GM11168 (cell line): ENCODE data around the gene GPHN.

ENCODE experiments used
- in situ Hi-C: fragments of 300-500 bp; cut with MboI; formaldehyde crosslinking; loops from one replicate; pipeline ENCODE4 v1.12.0; 2022; ENCODE audit warnings: low sequenced_read_pairs; ENCODE audit not compliant: unreplicated experiment

GPHN gene

DNA sequence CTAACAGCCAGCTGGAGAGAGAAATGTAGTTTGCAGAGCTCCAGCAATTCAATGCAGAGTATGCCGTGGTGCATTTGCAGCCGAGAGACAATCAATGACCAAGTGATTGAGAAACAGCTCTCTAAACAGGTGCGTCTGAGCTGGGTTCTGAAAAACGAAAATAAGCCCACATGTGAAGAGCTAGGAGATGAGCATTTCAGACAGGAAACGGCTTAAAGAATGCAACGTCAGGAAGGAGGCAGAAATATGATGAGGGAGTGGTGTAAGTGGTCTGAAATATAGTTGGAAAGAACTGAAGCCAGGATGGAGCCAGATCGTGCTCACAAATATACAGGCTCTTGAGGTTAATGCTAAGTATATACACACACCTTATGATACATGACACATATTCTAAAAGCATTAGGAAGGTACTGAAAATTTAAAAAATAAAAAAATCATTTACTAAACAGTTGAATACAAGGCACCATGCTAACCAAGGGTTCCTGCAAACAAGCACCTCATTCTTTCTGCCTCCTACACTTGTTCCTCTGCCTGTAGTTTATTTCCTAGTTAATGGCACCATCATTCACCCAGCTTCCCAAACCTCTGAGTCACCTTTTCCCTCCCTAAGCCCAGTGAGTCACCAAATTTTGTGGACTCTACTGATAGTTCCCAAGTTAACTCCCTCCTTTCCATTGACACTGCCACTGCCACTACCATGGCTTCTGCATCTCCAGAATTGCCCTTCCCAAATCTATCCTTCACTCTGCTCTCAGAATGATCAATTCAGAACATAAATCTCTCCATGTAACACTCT lies 679.0 kb downstream of the GPHN start:
- in situ Hi-C loops: no loop called here

DNA sequence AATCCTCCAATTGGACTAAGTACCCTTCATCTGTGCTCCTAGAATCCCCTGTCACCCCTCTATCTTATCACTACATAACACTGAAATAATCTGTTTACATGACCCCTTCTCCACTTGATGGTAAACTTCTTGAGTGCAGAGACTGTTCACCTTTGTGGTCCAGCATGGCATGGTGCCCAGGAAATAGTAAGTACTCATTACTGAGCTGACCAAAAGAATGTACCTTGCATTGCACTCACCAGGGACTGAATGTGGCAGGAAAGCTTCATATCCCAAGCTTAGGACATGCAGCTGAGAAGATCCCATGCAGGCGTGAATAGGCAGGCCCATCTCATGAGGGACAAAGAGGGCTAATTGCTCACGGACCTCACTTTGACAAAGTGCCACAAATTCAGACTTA lies 679.9 kb downstream of the GPHN start:
- in situ Hi-C loops: no loop called here

DNA sequence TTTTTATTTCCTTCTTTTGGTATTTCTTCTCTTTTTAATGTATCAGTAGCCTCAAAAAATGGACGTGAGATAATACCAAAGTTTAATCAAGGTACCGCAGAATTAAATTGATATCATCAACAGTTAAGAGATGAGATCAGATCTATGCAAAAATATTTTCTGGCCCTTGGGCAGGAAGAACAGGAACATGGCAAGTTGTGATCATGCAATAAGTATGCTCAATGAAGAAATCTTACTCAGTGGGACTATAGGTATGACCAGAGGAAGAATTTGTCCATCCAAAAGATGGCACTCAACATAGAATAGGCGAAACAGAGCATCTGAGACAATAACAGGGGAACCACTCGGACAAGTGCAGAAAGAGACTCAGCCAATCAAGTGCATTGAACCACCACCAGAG lies 680.4 kb downstream of the GPHN start:
- in situ Hi-C loops: no loop called here

DNA sequence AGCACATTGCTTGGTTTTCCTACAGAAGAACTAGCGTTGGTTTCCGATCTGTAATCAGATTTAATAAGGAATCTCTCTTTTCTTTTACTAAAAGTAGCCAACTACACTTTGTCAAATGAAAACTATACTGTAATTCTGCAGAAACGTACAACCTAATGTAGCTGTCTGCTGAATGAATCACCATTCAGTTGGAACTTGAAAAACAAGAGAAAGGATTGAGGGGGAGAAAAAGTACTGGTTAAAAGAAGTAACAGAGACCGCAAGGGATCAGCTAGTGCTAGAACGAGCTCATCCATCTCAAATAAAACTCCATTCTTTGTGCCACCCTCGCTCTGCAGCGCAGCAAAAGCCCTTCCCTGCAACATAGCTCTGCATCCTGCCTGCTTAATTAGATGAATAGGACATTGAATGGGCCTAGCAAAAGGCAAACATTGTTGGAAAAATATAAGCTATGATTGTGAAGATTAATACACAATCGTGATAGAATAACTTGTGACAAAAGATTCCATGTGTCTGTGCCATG lies 683.9 kb downstream of the GPHN start:
- in situ Hi-C loops: no loop called here

DNA sequence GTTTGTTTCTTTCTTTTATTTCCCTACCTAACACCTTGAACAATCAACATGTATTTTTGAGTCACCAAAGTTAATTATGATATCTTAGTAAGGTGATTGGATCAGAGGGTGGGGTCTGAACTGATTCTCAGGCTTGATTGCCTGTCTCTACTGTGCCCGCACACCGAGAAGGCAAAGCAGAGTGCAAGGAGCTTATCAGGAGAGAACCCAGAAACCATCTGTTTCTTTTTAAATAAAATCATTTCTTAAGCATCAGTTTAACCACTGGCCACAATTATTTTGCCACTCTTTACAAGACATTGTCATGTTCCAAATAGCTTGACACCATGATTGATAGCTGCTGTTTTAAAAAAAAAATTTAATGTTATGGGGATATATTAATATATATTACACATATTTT lies 684.4 kb downstream of the GPHN start:
- in situ Hi-C loops: no loop called here

DNA sequence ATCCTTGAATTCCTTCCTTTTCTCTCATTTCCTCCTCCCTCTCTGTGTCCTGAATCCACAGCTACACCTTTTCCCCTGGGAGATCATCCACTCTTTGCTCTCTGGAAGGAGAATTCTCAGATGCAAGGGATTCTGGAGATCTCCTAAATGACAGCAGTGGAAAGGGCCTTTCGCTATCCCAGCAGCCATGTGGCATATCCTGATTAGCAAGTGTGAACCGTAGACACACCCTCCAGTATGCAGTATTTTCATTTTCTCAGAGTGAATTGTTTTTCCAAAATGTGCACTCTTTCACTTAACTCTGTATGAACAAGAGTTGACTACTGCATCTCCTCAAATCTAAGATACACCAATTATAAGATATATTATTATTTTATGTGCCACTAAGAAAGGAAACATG lies 687.3 kb downstream of the GPHN start:
- in situ Hi-C loops: no loop called here

DNA sequence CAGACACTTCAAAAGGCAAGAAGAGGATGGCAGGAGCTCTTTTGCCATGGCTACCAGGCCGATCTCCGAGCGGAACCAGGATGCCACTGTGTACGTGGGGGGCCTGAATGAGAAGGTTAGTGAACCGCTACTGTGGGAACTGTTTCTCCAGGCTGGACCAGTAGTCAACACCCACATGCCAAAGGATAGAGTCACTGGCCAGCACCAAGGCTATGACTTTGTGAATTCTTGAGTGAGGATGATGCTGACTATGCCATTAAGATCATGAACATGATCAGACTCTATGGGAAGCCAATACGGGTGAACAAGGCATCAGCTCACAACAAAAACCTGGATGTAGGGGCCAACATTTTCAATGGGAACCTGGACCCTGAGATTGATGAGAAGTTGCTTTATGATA lies 691.1 kb downstream of the GPHN start:
- in situ Hi-C loops: no loop called here

DNA sequence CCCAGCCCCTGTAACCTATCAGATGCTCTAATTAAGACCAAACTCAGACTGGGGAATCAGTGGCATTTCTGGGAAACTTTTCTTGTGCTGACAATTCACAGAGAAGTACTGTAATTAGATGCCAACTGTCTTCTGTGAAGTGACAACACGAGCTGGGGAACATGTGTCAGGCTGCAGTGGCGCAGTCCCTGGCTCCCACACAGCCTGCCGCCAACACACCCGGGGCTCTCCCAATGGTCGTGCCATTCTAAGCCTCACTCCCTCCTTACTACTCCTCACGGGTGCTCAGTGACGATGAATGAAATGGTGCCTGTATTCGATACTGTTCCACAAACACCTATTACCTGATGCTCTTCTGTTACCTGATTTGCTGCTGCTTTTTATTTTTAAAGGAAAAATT lies 699.9 kb downstream of the GPHN start:
- in situ Hi-C loops: no loop called here

DNA sequence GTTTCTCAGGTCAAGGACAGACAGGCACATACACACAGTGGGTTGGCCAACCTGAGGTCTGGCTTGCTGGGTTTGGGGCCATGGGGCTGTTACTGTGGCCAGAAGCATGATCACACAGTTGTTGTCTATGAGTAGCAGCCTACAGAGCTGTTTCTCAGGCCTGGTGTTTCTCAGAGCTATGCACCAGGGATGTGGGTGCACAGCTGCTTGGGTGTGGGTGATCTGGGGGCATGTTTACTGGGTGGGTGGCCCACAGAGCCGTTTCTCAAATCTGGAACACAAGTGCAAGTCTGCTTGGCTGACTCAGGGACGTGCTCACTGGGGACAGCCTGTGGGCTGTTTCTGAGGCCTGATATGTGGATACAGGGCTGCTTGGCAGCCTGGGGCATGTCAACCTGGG lies 710.2 kb downstream of the GPHN start:
- in situ Hi-C loops: no loop called here

DNA sequence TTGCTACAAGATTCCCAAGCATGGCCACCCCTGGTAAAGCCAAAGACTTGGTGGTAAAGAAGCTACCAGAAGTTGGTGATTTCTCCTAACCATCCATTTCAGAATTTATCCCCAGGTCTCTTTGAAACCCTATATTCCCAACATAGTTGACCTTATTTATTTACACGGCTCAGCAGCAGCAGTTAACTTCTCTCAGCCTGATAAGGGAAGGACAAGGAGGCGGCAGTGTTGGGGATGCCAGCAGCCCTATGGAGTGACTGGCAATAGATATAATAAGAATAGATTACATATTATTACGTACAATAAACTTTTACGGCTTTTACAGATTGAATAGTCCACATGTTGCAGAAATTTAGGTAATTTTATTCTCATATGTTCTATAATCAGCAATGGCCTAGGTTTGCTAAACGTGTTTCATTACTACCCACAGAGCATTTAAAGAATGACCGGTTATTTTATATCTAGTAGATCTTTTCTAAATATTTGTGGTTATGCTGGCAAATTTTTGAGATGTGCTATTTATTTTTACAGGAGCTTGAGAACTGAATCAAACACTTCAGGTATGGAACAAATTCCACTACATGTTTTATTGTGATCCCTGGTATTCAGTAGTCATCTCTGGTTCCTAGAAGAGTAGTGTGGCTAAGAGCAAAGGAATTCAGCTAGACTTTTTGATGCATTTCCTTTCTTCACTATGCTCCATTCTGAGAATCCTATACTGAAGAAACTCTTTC lies 713.5 kb downstream of the GPHN start:
- in situ Hi-C loops: no loop called here

DNA sequence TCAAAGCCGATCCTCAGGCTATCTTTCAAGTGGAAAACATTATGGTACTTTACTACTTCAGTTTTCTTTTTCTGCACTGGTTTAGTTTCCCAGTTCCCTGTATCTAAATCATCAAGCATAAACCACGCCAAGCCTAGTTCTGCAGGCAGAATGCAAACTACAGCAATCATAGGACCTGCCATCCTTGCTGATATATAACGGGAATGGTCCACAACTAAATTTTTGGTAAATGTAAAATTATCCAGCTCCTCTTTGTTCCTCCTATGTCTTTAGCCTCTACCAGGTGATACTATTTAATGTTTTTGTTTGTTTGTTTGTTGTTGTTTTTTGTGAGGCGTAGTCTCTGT lies 714.0 kb downstream of the GPHN start:
- in situ Hi-C loops: no loop called here

DNA sequence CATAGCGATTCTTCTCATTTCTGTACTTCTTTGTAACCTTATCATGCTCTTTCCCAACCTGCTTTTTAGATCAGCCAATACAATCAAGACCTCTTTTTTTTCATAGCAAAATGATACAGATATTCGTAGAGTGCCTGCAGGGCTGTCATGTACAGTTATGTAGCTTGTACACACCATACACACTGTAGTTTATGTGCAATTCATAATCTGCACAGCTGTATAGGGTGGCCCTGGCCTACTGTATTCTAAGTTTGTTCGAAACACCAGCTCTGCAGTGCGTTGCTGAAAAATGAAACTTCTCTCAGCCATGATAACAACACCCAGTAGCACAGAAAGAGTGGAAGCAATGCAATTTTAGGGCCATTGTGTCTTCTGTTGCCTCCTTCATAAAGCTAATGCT lies 717.6 kb downstream of the GPHN start:
- in situ Hi-C loops: no loop called here

DNA sequence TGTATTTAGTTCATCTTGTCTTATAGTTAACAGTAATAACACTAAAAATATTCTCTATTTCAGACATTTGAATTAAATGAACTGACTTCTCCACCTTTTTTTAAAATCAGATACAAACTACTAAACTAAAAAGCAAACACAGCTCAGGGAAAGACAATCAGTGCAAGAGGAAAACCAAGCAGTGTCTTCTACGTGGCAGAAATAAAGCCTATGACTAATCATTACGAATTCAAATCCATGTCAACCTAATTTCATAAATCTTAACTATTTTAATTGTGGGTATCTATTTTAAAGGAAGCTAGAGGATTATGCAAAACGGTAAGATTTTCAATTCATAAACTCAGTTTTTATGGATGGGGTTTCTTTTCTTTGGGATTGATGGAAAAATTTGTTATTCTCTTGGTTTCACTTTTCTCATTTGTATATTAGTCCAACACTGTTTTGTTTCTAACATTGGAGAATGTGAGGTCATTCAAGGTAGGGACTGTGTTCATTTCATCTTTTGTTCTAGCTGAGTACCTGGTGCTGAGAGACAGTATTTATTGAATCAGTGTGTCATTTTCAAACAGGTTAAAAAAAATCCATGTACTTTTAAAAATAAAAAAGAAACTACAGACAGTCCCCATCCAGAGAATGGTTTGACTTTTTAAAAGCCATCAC lies 720.5 kb downstream of the GPHN start:
- in situ Hi-C loops: no loop called here
